HG03025 (cell line): ENCODE measurements around the gene ATP9A.
"Not testable (repeated sequence)": the region's sequence is repeated elsewhere in the genome, so short reads cannot be mapped to it uniquely, and the experiment has no call there.

Experiments
- ATAC-seq: cut with Tn5 transposase; IDR thresholded peaks from one replicate; pipeline ENCODE4 v1.9.1; 2021; ENCODE audit warnings: mild to moderate bottlenecking, moderate library complexity; ENCODE audit not compliant: unreplicated experiment, low FRiP score

The ATP9A gene, protein sequence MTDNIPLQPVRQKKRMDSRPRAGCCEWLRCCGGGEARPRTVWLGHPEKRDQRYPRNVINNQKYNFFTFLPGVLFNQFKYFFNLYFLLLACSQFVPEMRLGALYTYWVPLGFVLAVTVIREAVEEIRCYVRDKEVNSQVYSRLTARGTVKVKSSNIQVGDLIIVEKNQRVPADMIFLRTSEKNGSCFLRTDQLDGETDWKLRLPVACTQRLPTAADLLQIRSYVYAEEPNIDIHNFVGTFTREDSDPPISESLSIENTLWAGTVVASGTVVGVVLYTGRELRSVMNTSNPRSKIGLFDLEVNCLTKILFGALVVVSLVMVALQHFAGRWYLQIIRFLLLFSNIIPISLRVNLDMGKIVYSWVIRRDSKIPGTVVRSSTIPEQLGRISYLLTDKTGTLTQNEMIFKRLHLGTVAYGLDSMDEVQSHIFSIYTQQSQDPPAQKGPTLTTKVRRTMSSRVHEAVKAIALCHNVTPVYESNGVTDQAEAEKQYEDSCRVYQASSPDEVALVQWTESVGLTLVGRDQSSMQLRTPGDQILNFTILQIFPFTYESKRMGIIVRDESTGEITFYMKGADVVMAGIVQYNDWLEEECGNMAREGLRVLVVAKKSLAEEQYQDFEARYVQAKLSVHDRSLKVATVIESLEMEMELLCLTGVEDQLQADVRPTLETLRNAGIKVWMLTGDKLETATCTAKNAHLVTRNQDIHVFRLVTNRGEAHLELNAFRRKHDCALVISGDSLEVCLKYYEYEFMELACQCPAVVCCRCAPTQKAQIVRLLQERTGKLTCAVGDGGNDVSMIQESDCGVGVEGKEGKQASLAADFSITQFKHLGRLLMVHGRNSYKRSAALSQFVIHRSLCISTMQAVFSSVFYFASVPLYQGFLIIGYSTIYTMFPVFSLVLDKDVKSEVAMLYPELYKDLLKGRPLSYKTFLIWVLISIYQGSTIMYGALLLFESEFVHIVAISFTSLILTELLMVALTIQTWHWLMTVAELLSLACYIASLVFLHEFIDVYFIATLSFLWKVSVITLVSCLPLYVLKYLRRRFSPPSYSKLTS

DNA sequence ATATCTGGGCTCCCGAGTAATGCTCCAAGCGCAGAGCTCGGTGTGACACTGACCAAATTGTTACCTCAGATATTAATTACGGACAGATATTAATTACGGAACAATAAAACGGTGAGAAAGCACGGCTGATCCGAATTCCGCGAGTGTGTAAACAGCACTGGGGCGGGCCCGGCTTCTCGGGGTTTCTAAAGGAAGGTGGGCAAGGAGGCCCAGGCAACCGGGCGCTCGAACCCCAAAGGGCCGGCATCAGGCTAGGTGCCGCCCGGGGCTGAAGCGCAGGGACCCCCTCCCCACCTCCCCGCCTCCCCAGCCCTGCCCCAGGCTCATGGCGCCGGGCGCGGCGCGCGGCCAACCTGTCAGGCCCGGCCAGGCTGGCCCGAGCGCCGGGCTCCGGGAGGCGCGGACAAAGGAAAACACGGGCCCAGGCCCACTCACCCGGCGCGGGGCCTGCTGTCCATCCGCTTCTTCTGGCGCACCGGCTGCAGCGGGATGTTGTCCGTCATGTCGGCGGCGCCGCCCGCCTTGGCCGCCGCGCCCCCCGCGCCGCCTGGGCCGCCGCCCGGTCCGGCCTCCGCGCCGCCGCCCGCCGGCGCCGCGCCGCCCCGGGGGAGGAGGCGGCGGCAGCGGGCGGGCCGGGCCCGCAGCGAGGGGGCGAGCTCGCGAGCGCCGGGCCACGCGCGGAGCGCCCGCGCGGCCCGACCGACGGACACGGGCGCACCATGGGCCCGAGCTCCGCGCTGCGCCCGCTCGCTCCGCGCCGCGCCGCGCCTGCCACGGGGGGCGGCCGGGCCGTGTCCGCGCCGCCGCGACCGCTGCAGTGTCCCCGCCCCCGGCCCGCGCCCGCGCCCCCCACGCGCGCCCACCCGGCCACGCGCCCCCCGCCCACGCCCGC lies at the start of gene ATP9A:
ATP9A (minus strand) TSS at position 524 of the 892 bp plus-strand sequence; CDS start at position 503, 21 bp downstream.
- no peak for ATAC-seq

DNA sequence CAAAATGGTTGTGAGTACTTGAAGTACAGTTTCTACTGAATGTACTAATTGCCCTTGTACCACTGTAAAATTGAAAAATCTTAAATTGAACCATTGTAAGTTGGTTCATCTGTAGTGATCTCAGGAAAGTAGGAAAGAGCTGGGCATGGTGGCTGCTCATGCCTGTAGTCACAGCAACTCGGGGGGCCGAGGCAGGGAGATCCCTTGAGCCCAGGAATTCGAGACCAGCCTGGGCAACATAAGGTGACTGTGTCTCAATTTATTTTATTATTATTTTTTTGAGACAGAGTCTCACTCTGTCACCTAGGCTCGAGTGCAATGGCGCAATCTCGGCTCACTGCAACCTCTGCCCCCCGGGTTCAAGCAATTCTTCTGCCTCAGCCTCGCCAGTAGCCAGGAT lies 48.7 kb upstream of the ATP9A start:
- ATAC-seq, result not testable (repeated sequence)

DNA sequence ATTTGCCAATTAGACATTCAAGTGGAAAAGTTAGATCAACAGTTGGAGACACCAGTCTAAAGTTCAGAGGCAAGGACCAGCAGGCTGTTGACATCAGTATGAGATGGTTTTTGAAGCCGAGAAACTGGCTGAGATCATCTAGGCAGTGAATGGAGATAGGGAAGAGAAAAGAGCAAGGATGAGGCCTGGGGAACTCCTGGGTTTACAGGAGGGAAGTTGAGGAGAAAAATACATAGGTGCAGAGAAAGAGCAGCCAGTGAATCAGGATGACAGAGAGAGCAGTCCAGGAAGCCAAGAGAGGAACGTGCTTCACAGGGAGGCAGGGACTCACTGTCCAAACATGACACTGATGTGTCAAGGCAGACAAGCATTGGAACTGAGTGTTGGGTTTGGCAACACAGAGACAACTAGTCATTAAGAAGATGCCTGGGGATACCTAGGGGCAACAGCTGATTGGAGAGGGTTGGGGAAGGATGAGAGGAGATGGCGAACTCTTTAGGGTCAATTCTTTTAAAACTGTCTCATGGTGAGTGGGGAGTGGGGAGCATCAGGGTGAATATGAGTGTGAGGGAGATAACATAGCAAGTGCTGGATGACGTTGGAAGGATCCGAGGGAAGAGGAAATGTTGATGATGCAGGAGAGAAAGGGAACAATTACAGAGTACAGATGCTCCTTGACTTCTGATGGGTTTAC lies 47.3 kb upstream of the ATP9A start:
- no peak for ATAC-seq

DNA sequence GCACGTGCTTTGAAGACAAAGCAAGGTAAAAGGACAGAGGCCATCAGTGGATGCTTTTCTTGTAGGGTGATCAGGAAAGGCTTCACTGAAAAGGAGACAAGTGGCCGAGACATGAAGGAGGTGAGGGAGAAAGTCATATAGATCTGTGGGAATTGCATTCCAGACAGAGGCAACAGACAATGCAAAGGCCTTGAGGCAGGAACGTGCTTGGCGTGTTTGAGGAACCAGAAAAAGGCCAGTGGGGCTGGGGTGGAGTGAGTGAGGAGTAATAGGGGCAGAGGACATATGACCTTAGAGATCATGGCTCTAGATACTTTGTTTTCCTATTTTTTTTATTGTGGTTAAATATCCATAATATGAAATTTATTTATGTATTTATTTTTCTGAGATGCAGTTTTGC lies 44.7 kb upstream of the ATP9A start:
- ATAC-seq, result no peak

DNA sequence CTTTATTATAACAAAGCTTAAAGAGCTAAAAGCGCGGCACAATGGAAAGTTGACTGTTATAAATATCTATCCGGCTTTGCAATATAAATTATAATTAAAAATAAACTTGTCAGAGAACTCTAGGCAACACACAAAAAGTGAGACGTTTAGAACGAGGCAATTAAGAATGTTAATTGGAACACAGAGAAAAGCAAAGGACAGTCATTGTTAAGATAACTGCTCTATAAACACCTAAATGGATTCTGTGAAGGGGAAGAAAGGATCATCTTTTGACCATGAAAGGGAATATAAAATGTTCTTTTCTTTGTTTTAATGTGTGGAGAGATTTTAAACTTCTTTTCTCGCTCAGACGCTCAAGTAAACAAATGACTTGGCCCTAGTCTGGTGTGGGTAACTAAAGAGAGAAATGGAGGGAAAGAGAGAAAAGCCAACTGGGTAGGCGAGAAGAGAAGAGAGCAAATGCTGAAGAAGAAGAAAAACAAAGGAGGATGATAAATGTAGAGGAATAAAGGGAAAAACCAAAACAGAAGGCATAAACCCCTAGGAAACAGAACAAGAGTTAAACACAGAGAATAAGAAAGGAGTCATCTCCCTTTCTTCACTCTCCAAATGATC lies 43.4 kb upstream of the ATP9A start:
- ATAC-seq, result no peak

DNA sequence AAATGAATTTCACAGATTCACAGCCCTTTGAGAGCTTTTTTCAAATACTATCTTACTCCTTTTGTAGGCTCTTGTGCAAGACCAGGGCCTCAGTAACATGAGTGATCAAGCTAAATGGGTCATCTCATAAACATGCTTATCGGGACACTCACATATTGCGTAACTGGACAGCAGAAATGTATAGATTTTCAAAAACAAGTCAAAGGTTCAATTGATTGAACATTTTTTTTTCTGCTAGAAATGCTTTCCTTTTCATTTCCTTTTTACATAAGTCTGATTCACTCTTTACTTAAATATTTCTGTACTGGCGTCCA lies 42.8 kb upstream of the ATP9A start:
- ATAC-seq, result no peak

DNA sequence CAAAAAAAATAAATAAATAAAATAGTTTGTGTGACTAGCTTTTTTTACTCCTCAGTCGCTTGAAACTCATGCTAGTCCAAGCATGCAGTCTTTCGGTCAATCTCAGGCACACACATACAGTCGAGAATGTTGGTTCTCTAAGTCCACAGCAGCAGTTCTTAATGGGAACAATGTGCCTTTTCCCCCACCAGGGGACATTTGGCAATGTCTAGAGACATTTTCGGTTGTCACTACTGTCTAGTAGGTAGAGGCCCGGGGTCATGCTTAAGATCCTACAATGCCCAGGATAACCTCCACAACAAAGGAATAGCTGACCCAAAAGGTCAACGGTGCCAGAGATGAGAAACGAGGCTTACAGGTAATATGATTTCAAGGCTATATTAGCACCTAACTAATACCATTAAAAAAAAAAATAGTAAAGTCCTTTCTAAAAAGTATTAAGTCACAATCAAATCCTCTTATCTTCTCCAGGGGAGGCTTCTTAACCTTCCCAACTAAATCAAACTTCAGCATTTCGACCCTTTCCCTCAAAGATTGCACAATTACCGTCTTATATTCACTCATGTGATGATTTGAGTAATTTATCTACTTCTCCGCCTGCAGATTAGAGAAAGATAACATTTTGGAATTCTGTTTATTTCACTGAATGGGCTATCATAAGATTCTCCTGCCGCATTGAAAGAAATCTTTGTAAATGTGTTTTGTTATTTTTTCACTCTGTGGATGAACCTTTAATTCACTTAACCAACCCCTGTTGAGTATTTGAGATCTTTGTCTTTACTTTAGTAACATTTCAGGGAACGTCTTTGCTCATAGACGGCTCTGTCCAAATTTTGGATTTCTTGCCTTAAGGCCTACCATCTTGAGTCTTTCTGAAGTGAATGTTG lies 42.2 kb upstream of the ATP9A start:
- ATAC-seq, result no peak

DNA sequence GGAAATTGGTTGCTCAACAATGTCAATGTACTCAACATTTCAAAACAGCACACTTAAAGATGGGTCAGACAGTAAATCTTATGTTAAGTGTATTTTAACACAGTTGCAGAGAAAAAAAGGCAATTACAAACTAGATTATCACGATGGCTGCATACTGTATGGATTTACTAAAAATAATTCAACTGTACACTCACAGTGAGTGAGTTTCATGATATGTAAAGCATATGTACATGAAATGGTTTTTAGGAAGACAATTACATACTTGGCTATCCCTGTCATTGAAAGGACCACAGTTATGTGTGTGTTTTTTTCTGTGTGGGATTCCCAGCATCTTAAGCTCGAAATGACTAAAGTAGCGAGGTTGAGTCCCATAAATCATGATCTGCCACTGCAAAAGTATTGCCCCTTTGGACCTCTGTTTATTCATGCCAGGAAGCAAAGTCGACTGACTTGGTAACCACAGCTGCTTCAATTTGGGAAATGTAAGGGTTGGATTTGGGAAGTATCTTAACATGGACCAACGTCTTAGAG lies 39.6 kb upstream of the ATP9A start:
- ATAC-seq, result no peak

DNA sequence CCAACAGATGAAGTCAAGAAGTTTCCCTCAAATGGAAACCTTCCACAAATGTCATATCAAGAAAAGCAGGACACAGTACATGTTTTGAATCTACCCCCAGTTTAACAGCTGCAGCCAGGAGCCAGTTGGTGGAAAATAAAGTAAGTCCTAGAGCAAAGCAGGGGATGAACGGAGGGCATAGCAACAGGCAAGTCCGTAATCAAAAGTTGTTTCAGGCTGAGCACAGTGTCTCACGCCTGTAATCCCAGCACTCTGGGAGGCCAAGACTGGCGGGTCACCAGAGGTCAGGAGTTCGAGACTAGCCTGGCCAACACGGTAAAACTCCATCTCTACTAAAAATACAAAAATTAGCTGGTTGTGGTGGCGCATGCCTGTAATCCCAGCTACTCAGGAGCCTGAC lies 36.6 kb upstream of the ATP9A start:
- ATAC-seq, result no peak

DNA sequence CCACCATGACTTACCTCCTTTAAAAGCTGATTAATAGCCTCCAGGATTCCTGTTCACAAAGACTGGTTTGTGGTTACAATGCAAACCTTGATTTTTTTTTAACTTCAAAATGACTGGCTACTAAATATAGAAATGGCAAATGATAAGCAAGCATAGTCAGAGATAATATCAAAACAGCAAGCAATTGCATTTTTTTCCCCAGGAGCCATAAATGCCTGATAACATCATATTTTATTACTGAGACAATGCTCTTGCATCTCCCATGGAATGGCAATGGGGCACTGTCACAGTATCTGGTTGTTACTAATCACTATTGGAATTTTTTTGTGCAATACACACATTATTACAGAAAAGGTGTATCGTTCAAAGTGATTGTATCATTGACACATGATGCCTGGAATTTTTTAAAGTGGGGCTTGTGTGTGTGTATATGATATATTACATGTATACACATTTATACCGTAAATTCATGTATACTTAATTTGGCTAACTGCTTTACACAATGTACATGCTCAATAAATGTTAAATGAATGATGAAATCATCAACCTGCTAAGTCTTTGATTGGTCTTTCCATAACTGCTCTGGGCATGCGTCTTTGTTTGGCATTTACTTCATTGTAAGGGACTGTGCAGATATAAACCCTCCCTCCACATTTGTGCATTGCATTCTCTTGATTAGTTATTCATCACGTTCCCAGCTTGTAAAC lies 35.1 kb upstream of the ATP9A start:
- ATAC-seq, result no peak

DNA sequence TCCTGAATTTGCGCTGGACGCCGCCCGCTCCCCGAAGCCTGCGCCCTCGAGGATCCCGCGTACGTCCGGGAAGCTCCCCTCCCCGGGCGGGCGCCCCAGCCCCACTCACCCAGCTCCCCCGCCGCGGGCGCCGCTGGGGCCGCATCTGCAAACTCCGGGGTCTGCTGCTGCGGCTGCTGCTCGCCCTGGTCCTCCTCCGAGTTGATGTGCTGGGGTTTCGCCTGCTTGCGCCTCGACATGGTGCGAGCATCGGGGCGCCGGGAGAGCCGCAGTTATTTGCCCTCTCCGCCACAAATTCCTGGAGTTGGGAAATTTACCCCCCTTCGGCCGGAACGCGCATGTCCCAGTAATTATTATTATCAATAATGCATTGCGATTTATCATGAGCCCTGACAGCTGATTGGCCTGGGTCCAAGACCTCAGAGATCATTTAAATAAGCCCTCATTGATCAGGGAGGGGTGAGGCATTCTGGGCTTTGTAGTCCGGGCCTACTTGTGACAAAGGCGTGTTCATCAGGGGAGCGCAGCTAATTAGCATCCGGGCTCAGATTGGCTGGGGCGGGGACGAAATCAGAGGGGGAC lies 34.1 kb upstream of the ATP9A start, which contains the start of gene SALL4:
SALL4 (minus strand) TSS at position 352 of the 582 bp plus-strand sequence; CDS start at position 239, 113 bp downstream.
- ATAC-seq, result no peak

DNA sequence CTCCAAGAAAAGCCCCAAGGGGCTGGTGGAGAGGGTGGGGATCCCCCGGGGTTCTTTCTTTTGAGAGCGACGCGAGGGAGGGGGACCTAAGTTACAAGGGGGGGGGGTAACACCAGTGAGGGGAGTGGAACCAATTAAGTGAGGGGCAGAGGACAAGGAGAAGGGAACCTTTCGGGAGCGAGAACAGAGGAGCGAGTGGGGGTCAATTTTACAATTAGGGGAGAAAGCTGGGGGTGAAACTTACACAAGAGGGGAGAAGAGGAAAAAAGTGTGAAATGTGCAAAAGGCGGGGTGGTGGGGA lies 33.6 kb upstream of the ATP9A start:
- no peak for ATAC-seq

DNA sequence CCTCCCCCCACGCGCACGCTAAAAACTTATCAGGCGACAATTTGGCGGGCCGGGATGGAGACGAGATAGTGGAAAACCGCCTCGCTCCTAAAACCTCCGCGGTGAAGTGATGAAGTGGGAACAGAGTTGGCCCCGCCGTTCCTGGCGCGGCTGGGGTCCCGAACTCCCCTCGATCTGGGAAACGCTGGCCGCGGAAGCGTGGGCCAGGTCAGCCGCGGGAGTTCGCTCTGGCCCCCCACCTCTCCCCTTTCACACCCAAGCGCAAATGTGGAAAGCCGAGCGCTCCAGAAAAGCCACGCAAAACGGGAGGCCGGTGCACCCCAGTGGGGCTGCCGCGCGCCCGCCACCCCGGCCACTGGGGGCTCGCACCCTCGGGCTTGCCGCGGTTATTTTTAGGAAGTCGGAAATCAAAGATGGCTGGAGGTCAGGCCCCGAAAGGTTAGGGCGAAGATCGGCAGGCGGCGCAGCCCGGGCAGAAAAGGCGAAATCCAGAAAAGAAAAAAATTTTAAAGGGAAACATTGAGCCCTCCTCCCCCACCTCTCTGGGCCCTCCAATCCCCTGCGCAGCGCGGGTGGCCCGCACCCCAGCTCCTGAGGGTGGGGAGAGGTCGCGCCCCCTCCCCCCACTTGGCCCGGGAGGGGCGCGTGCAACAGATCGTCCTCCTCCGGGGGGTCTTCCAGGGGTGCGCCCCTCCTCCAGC lies 33.1 kb upstream of the ATP9A start:
- no peak for ATAC-seq

DNA sequence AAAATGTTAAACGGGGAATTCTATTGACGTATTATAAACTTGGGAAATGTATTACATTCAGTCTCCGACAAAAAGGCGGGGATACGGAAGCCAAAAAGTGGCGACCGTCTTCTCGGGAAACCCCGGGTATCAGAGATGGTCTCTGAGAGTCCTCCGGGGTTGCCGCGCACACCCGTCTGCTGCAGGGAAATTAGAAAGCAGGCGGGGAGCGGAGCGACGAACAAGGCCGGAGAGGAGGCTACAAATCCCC lies 32.6 kb upstream of the ATP9A start:
- ATAC-seq, result no peak

DNA sequence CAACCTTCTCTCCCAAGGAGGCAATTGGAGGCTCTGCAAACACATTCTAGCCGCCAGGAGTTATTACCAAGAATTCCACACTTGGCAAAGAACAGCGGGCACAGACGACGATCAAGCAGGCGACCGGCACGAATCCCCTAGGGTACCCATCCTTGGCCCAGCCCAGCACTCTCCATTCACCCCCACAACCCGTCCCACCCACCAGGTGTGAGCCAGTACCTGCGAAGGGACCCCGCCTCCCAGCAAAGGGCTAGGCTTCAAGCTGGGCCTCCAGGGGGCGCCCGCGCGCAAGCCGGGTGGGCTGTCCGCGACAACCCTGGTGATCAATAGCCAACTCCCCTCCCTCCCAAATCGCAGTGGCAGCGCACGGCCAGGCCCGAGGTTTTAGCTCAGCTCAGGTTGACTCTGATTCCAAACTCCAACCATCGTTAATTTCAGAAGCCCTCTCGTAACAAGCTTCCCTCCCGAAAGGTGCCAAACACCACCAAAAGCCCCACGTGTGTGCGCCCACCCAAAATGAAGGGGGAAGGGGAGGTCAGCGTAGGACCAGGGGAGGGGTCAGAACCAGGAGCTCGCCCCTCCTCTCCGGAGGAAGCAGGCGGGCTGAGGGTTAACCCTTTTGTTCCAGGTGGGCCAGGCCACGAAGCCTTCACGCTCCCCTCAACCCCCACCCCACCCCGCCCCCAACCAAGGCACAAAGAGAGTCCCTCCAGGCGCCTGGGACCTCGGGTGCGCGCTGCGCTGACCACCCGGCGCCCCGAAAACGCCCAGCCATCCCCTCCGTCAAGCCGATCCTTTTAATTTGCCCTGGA lies 32.1 kb upstream of the ATP9A start:
- ATAC-seq, result no peak

DNA sequence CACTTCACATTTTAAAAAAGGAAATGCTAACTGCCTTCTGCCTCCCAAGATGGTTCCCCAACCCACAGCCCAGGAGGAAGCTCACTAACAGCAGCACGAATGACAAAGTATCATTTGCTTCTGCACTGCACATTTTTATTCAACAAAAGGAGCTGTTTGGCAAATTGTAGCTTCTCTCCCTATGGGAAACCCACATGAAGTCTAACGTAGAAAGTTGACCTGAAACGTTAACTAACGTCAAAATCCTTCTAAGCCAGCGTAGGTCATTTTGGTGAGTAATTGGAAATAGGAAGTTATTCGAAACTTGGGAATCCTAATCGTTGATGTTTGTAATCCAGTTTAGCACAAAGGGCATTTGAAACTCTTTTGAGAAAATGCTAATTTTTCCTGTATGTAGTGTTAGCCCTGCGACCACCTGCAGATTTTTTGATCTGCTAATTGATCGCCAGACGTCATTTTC lies 31.2 kb upstream of the ATP9A start:
- no peak for ATAC-seq
